ENCODE data around the gene LIN7A. TPM values are rescaled to one million over a fixed set of nuclear protein-coding genes. Genes with fewer than 3 reads are reported as not detected.

LIN7A gene
- total RNA-seq, 2 donors from 2014 or later: 0.41 to 5.8 TPM

- Histone ChIP-seq H3K4me1 (ENCODE audit: control insufficient read depth in 1 of 2, low read depth in 2 of 2) (no peaks in the 10 kb centered on the region), H3K36me3 (no peaks in the 10 kb centered on the region), H3K4me3 (no peak overlapping the region), H3K27me3 (replicated peaks; ENCODE audit: insufficient read depth) (no peaks in the 10 kb centered on the region), H3K9me3 (no peaks in the 10 kb centered on the region), H3K27ac (no peak overlapping the region)
- no peak for TF ChIP-seq CTCF (IDR thresholded peaks at IDR 0.05)
- no peak for DNase-seq (ENCODE audit: low spot score)
- no peak for ATAC-seq (ENCODE audit: insufficient number of reproducible peaks, low FRiP score, low read depth)
These were observed 92.1 kb downstream of the LIN7A start for GRCh38 chr12:80845639-80846038.

- no peaks in the 10 kb centered on the region for H3K9me3 ChIP-seq
- no peak for TF ChIP-seq CTCF (IDR thresholded peaks at IDR 0.05)
These were observed 93.8 kb downstream of the LIN7A start for GRCh38 chr12:80843969-80844368.

GRCh38 chr12:80838708-80839107 lies 99.0 kb downstream of the LIN7A start:
- TF ChIP-seq CTCF (IDR thresholded peaks at IDR 0.05): no peak
- DNase-seq (ENCODE audit: low spot score) (no peak), ATAC-seq (ENCODE audit: insufficient number of reproducible peaks, low FRiP score, low read depth) (no peak)
- H3K27ac ChIP-seq: no peak overlapping the region
- no peak overlapping the region for H3K4me3 ChIP-seq
- H3K4me1 ChIP-seq (ENCODE audit: control insufficient read depth in 1 of 2, low read depth in 2 of 2): peaks cover 0 to 8% of the 10 kb centered on the region in 2 donors
- no peaks in the 10 kb centered on the region for H3K27me3 ChIP-seq (replicated peaks; ENCODE audit: insufficient read depth)
- no peaks in the 10 kb centered on the region for H3K36me3 ChIP-seq
- no peaks in the 10 kb centered on the region for H3K9me3 ChIP-seq

More at GRCh38 chr12:80843969-80844368, 93.8 kb downstream of the LIN7A start:
- ATAC-seq (ENCODE audit: insufficient number of reproducible peaks, low FRiP score, low read depth): no peak
- H3K4me1 ChIP-seq (ENCODE audit: control insufficient read depth in 1 of 2, low read depth in 2 of 2): no peaks in the 10 kb centered on the region
- H3K27ac ChIP-seq: no peak overlapping the region
- H3K4me3 ChIP-seq: no peak overlapping the region
- H3K36me3 ChIP-seq: no peaks in the 10 kb centered on the region
- H3K27me3 ChIP-seq (replicated peaks; ENCODE audit: insufficient read depth): no peaks in the 10 kb centered on the region
- DNase-seq (ENCODE audit: low spot score): no peak

GRCh38 chr12:80838024-80838658 lies 99.6 kb downstream of the LIN7A start:
- DNase-seq (ENCODE audit: low spot score) (no peak), ATAC-seq (ENCODE audit: insufficient number of reproducible peaks, low FRiP score, low read depth) (no peak)
- no peak for TF ChIP-seq CTCF (IDR thresholded peaks at IDR 0.05)
- no peaks in the 10 kb centered on the region for H3K36me3 ChIP-seq
- no peaks in the 10 kb centered on the region for H3K27me3 ChIP-seq (replicated peaks; ENCODE audit: insufficient read depth)
- H3K27ac ChIP-seq: no peak overlapping the region
- H3K4me3 ChIP-seq: no peak overlapping the region
- H3K4me1 ChIP-seq (ENCODE audit: control insufficient read depth in 1 of 2, low read depth in 2 of 2): peaks cover 0 to 8% of the 10 kb centered on the region in 2 donors
- no peaks in the 10 kb centered on the region for H3K9me3 ChIP-seq

GRCh38 chr12:80837342-80837978 lies 100.3 kb downstream of the LIN7A start:
- no peak overlapping the region for H3K4me3 ChIP-seq
- ATAC-seq (ENCODE audit: insufficient number of reproducible peaks, low FRiP score, low read depth): no peak
- no peak overlapping the region for H3K27ac ChIP-seq
- H3K9me3 ChIP-seq: no peaks in the 10 kb centered on the region
- peak; percentile 42 for TF ChIP-seq CTCF (IDR thresholded peaks at IDR 0.05)
- H3K27me3 ChIP-seq (replicated peaks; ENCODE audit: insufficient read depth): no peaks in the 10 kb centered on the region
- no peaks in the 10 kb centered on the region for H3K36me3 ChIP-seq
- DNase-seq (ENCODE audit: low spot score): no peak
- peaks cover 0 to 8% of the 10 kb centered on the region in 2 donors for H3K4me1 ChIP-seq (ENCODE audit: control insufficient read depth in 1 of 2, low read depth in 2 of 2)

All from thoracic aorta (tissue), 2 donors.